ENCODE data around the gene MPZL2.

The MPZL2 gene

GRCh38 chr11:118243161-118243560 lies 20.9 kb downstream of the MPZL2 start:
- Histone ChIP-seq H3K9me3 (ENCODE audit: control insufficient read depth, low read length) (no peaks in the 10 kb centered on the region), H3K4me1 (peaks cover 2% of the 10 kb centered on the region)

DNA sequence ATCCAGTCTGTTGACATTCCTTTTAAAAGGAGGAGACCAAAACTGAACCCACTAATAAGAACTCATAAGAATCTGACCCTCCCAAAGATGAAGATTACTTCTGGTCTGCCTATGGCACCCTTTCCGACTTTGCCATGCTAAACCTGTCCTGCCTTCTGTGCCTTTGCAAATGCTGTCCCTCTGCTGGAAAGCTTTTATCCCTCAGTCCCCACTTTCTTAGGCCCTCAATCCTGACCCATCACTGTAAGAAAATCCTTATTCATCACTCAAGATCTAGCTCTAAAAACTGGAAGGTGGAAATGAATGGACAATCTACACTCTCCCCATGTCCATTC lies 22.4 kb downstream of the MPZL2 start:
- H3K4me1 ChIP-seq, result peaks cover 2% of the 10 kb centered on the region
- H3K79me2 ChIP-seq, result no peaks in the 10 kb centered on the region
- H3K9me3 ChIP-seq (ENCODE audit: control insufficient read depth, low read length), result no peaks in the 10 kb centered on the region
- H3K27ac ChIP-seq, result peak overlapping the region; percentile 69
- H3K4me2 ChIP-seq (ENCODE audit: low read length), result no peak overlapping the region
- H3K36me3 ChIP-seq (ENCODE audit: control insufficient read depth, insufficient read depth, low read length), result no peaks in the 10 kb centered on the region
- no peaks in the 10 kb centered on the region for H3K27me3 ChIP-seq (ENCODE audit: control insufficient read depth, insufficient read depth, low read length)
- H3K9ac ChIP-seq, result no peak overlapping the region
- no peak overlapping the region for H2AFZ ChIP-seq
- TF ChIP-seq CTCF (IDR thresholded peaks at IDR 0.05), result no peak
- no peak overlapping the region for H3K4me3 ChIP-seq (ENCODE audit: low read depth, low read length)

More at GRCh38 chr11:118243161-118243560, 20.9 kb downstream of the MPZL2 start:
- H3K27me3 ChIP-seq (ENCODE audit: control insufficient read depth, insufficient read depth, low read length), result no peaks in the 10 kb centered on the region
- H2AFZ ChIP-seq, result no peak overlapping the region
- H3K27ac ChIP-seq, result no peak overlapping the region
- TF ChIP-seq CTCF (IDR thresholded peaks at IDR 0.05), result no peak
- H3K36me3 ChIP-seq (ENCODE audit: control insufficient read depth, insufficient read depth, low read length), result no peaks in the 10 kb centered on the region
- H3K4me3 ChIP-seq (ENCODE audit: low read depth, low read length), result no peak overlapping the region
- H3K79me2 ChIP-seq, result no peaks in the 10 kb centered on the region
- no peak overlapping the region for H3K9ac ChIP-seq
- H3K4me2 ChIP-seq (ENCODE audit: low read length), result no peak overlapping the region

DNA sequence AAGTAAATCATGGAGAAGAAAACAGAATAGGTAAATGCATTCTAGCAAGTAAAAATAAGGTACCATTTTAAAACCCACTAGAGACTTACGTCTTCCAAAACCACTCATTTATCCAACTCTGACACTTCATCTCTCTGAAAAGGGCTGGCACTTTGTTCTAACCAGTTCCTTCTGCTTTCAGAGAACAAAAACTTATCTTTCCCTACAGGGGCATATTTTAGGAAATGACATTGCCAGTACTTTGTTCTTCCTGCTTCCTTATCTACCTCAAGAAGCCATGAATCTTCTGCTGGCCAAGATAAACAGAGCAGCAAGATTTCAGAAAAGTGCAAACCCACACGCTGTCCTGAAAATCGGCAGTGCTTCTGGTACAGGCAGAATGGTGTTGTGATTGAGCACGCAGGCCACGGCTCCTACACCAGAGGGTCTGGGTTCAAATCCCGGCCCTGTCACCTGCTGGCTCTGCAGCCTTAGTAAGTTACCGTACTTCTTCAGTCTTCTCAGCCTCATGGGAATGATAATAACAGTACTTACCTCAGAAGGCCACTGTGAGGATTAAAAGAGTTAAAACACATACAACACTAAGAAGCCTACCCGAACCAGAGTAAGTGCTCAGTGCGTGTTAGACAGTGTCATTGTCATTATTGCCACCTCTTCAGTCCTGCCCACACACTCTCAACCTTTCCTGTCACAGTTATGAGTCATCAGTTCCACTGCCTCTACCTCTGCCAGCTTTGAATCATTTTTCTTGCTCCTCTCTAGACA lies 22.9 kb downstream of the MPZL2 start:
- H3K27me3 ChIP-seq (ENCODE audit: control insufficient read depth, insufficient read depth, low read length), result no peaks in the 10 kb centered on the region
- H2AFZ ChIP-seq, result no peak overlapping the region
- H3K4me2 ChIP-seq (ENCODE audit: low read length), result peak overlapping the region; percentile 22
- H3K9ac ChIP-seq, result no peak overlapping the region
- no peak for TF ChIP-seq CTCF (IDR thresholded peaks at IDR 0.05)
- peak overlapping the region; percentile 69 for H3K27ac ChIP-seq
- no peaks in the 10 kb centered on the region for H3K36me3 ChIP-seq (ENCODE audit: control insufficient read depth, insufficient read depth, low read length)
- H3K79me2 ChIP-seq, result no peaks in the 10 kb centered on the region
- H3K4me3 ChIP-seq (ENCODE audit: low read depth, low read length), result no peak overlapping the region
- no peaks in the 10 kb centered on the region for H3K9me3 ChIP-seq (ENCODE audit: control insufficient read depth, low read length)
- peaks cover 2% of the 10 kb centered on the region for H3K4me1 ChIP-seq

DNA sequence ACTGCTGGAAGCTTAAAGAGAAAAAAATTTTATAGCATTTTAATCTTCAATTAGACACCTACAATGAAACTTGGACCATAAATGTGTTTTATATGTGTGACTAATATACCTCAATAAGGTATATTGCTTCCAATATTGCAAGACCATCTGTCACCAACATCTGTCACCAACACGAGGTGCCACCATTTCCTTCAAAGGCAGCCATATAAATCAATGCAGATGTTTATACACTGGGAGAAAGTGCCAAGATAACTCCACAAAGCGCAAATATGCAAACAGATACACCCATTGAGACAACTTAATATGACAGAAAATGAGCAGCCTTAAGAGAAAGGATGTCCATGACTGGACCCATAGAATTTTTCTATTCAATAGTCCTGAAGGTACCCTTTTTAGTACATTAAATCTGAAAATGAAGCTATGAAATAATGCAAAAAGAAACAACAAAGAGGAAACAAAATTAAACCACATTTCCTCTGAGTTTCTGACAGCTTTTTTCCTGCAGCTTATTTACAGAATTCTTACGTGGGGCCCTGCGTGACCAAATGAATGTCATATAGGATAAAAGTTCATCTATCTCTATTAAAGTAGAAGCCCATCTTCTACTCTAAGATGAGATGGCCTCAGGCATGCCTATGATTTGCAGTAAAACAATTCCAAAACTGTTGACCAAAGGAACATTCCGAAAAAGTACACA lies 24.4 kb downstream of the MPZL2 start:
- Histone ChIP-seq H3K9me3 (ENCODE audit: control insufficient read depth, low read length) (no peaks in the 10 kb centered on the region), H3K4me1 (peaks cover 2% of the 10 kb centered on the region), H3K27me3 (ENCODE audit: control insufficient read depth, insufficient read depth, low read length) (no peaks in the 10 kb centered on the region), H3K79me2 (no peaks in the 10 kb centered on the region), H3K27ac (no peak overlapping the region), H3K4me2 (ENCODE audit: low read length) (no peak overlapping the region), H3K9ac (no peak overlapping the region), H2AFZ (no peak overlapping the region), H3K4me3 (ENCODE audit: low read depth, low read length) (no peak overlapping the region), H3K36me3 (ENCODE audit: control insufficient read depth, insufficient read depth, low read length) (no peaks in the 10 kb centered on the region)
- no peak for TF ChIP-seq CTCF (IDR thresholded peaks at IDR 0.05)

Measured in parathyroid adenoma (tissue), 2 donors.